H1 (cell line): ENCODE results near the gene TMEM271. TPM values are rescaled to one million over a fixed set of nuclear protein-coding genes. Genes with fewer than 3 reads are reported as not detected.

Experiments
- FOSL1 ChIP-seq: IDR thresholded peaks from 2 replicates; pipeline ENCODE4 v1.6.1; 2011; ENCODE audit warnings: mild to moderate bottlenecking, low read depth, low read length, moderate library complexity; ENCODE audit not compliant: insufficient read depth
- polyA plus RNA-seq, 7 experiments: library from polyadenylated mRNA; depleted of rRNA in 3 of 7; stranded (reverse) in 5 of 7; unstranded in 2 of 7; fragments of >200 nt in 5 of 7; fragments of 200-250 nt in 2 of 7; gene quantifications; 1 replicate in 5 of 7; 2 replicates in 1 of 7; 4 replicates in 1 of 7; pipeline versions ENCODE4 v1.2.1 to v1.2.3, GENCODE V29; 2011 to 2013; ENCODE audit warnings: missing spikeins in 2 of 7, mixed read lengths in 2 of 7
- total RNA-seq: library from RNA; stranded (reverse); fragmentation: NEBNext Ultra II Directional; extraction: Animal tissue kit (Norgen Biotek cat#: 25700); gene quantifications from 2 replicates; pipeline ENCODE4 v1.2.1, GENCODE V29; 2021

TMEM271 gene
- total and polyA plus RNA-seq, 2 of the 8 experiments (the other 6 are each of a cell fraction or from before 2014, with no cell fraction given), result 0.08 to 0.35 TPM

- no peak for TF ChIP-seq FOSL1
Observed at GRCh38 chr4:525660-526059, 50.4 kb downstream of the TMEM271 start (continued).
